Ramos (cell line): ENCODE measurements around the gene SSU72.
"Not testable (repeated sequence)": the region's sequence is repeated elsewhere in the genome, so short reads cannot be mapped to it uniquely, and the experiment has no call there.

Experiments used
- in situ Hi-C: fragments of 300-500 bp; cut with MboI; formaldehyde crosslinking; loops from one replicate; pipeline ENCODE4 v1.14.3; 2022; ENCODE audit warnings: low sequenced_read_pairs; ENCODE audit not compliant: unreplicated experiment

The SSU72 gene

DNA sequence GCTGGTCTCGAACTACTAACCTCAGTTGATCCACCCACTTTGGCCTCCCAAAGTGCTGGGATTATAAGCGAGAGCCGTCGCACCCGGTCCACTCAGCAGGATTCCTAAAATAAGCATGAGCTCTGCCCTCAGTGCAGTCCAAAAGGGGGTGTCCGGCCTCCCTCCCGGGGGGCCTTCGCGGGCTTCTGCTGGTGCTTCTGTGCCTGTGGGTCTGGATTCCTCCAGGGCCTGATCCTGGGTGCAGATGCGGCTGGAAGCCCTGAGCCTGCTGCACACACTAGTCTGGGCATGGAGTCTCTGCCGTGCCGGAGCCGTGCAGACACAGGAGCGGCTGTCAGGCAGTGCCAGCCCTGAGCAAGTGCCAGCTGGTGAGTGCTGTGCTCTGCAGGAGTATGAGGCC, 57.7 kb downstream of the SSU72 start:
- in situ Hi-C loops, result not testable (repeated sequence)

DNA sequence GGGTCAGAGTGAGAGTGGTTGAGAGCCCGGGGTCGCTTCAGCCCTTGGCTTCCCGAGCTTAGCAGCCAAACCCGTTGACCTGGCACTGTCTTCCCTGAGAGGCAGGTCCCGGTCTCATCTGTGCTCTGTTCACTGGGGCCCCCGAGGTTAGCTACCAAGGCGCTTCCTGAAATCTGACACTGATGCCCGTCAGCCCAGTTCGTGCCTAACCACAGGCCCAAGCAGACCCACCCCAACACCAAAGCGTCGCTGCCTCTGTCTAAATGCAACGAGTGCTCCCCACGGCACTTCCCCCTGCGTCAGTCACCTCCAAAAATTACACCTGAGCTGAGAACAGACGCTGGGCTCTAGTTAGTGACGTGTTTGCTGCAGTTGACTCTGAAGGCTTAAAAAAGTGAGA, 60.3 kb downstream of the SSU72 start:
- in situ Hi-C loops, result not testable (repeated sequence)

DNA sequence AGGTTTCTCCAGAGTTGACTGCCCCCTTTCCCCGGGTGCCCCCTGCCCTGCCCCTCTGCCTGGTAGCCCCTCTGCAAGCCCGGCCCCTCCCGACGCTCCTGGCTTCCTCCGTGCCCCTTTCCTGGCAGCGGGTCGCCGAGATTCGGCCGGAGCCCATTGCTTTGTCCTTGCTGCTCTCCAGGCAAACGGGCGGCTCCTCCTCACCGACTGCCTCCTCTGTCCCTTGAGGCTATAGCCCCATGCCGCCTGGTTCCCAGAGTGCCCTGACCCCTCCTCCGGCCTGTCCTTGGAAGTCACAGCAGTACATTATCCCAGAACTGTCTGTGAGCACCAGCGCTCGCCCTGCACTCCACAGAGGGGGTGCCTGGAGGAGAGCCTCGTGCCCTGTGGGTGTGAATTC, 61.0 kb downstream of the SSU72 start:
- in situ Hi-C loops, result not testable (repeated sequence)

DNA sequence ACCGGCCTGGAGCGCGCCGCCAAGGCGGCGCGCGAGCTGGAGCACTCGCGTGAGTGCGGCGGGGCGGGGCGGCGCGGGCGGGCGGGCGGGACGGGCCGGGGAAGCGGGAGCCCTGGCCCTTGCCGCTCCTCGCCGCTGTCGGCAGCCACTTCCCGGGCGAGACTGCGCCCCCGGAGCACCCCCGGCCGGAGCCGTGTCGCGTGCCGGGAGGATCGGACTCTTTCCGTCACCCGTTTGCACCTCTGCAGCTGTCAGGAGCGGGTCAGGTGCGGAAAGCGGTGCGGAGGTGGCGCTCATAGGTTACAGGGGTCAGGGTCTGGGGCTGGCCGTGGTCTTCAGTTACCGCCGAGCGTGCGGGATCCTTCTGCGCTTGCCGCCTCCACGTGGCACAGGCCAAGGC, 62.2 kb downstream of the SSU72 start:
- in situ Hi-C loops, result not testable (repeated sequence)

DNA sequence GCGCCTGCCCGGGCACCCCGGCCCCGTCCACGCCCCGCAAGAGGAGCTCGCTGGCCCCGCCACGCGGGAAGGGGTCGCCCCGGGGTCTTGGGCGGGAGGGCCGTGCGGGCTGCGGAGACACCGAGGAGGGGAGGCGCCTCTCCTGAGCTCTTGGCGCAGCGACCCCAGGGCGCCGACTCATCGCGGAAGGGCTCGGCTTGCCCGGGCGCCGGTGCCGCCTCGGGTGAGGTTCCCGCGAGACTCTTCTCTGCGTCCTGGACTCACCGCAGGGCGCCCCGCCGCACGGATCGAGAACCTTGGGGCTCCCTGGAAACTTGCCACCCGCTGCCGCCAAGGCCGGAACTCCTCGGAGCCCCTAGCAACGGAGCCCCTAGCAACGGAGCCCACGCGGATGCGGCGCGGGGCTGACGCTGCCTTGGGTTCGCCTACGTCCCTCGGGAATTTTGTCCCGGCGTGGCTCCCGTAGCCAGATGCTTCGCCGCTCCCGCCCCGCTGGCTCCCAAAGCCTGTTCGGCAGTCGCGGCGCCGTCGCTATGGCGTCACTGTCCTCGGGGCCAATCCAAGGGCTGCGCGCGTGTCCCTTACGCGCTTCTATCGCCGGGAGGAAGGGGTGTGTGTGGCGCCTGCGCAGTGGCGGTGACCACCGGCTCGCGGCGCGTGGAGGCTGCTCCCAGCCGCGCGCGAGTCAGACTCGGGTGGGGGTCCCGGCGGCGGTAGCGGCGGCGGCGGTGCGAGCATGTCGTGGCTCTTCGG, 63.0 kb downstream of the SSU72 start, which contains the start of gene ATAD3A:
Gene ATAD3A, plus strand, starts transcription at position 630 of the 753 bp plus-strand sequence. Its CDS starts 107 bp downstream, at position 737.
- in situ Hi-C loops, result no loop called here

GRCh38 chr1:1510912-1511532, 63.6 kb downstream of the SSU72 start:
- in situ Hi-C loops, result no loop called here

GRCh38 chr1:1509465-1509850, 65.2 kb downstream of the SSU72 start:
- in situ Hi-C loops, result not testable (repeated sequence)

GRCh38 chr1:1508775-1509464, 65.7 kb downstream of the SSU72 start:
- in situ Hi-C loops, result not testable (repeated sequence)

GRCh38 chr1:1507305-1507704, 67.4 kb downstream of the SSU72 start:
- in situ Hi-C loops, result no loop called here

DNA sequence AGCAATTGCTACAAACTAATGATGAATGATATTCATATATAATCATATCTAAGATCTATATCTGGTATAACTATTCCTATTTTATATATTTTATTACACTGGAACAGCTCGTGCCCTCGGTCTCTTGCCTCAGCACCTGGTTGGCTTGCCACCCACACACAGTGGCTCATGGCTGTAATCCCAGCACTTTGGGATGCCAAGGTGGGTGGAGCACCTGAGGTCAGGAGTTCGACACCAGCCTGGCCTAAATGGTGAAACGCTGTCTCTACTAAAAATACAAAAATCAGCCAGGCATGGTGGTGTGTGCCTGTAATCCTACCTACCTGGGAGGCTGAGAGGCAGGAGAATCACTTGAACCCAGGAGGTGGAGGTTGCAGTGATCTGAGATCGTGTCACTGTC, 68.9 kb downstream of the SSU72 start:
- in situ Hi-C loops, result not testable (repeated sequence)

DNA sequence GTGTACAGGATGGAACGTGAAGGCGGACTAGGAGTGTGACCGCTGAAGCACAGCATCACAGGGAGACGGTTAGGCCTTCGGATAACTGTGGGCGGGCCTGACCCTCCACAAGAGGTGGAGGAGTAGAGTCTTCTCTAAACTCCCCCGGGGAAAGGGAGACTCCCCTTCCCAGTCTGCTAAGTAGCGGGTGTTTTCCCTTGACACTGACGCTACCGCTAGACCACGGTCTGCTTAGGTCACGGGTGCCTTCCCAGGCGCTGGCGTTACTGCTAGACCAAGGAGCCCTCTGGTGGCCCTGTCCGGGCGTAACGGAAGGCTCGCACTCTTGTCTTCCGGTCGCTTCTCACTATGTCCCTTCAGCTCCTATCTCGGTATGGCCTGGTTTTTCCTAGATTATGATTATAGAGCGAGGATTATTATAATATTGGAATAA, 69.3 kb downstream of the SSU72 start:
- in situ Hi-C loops, result not testable (repeated sequence)

DNA sequence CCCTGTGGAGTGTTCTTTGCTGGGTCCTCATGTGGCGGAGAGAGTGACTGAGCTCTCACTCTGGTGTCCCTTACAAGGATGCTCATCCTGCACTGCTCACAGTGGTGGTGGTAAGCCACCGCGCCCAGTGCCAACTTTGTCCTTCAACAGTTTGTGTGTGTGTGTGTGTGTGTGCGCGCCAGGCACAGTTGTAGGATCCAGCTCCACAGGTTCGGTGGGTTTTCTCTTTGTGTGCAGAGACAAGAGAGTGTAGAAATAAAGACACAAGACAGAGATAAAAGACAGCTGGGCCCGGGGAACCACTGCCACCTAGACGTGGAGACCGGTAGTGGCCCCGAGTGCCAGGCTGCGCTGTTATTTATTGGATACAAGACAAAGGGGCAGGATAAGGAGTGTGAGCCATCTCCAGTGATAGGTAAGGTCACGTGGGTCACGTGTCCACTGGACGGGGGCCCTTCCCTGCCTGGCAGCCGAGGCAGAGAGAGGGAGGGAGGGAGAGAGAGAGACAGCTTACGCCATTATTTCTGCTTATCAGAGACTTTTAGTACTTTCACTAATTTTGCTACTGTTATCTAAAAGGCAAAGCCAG, 69.8 kb downstream of the SSU72 start:
- in situ Hi-C loops, result not testable (repeated sequence)

- in situ Hi-C loops, result not testable (repeated sequence)
Observed at GRCh38 chr1:1495461-1495975, 79.1 kb downstream of the SSU72 start.

- in situ Hi-C loops, result not testable (repeated sequence)
Observed at GRCh38 chr1:1494311-1494710, 80.4 kb downstream of the SSU72 start.
